Central memory CD4-positive, alpha-beta T cell (primary cell): Measurements from ENCODE around the gene LRFN2.

Source experiments
- DNase-seq: peaks from one replicate; pipeline ENCODE4 v3.0.0; 2022

LRFN2 gene

DNA sequence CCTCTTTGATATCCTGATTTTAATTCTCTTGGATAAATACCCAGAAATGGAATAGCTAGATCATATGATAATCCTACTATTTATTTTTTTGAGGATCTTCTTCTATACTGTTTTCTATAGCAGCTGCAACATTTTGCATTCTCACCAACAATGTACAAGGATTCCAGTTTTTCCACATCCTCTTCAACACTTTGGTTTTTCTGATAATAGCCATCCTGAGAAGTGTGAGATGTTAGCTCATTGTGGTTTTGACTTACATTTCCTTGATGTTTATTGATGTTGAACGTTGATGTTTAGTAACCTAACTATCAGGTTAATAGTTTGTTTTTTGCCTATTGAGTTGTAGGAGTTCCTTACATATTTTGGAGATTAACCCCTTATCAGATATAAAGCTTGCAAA, 217.3 kb downstream of the LRFN2 start:
- no peak for DNase-seq

- no peak for DNase-seq
Observed at GRCh38 chr6:40369042-40369441, 218.1 kb downstream of the LRFN2 start.

- DNase-seq = no peak
Observed at GRCh38 chr6:40362859-40363258, 224.3 kb downstream of the LRFN2 start.

GRCh38 chr6:40359808-40360207, 227.4 kb downstream of the LRFN2 start:
- DNase-seq = no peak

GRCh38 chr6:40358473-40359460, 228.4 kb downstream of the LRFN2 start:
- DNase-seq = no peak

- DNase-seq = no peak
Observed at GRCh38 chr6:40356242-40356910, 230.8 kb downstream of the LRFN2 start.

DNA sequence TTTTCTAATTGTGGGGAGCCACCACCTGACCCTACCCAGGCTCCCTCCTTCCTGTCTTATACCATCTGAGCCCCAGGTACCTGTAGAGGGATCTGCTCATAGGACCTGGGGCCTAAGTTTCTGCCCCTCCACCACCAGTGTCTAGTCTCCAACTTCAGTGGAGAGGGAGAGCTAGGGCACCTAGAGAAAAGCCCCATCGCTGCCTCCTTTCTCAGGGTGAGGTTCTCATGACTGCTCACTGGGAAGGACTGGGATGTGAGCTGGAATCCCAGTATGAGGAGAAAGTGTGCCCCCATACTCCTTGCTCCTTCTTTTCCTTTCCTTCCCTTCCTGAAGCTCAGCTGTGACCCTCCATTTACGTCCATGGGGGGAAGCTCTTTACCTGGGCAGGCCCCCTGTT, 231.6 kb downstream of the LRFN2 start:
- DNase-seq = no peak

- no peak for DNase-seq
Observed at GRCh38 chr6:40355066-40355465, 232.1 kb downstream of the LRFN2 start.

GRCh38 chr6:40353967-40354452, 233.2 kb downstream of the LRFN2 start:
- DNase-seq = no peak

DNA sequence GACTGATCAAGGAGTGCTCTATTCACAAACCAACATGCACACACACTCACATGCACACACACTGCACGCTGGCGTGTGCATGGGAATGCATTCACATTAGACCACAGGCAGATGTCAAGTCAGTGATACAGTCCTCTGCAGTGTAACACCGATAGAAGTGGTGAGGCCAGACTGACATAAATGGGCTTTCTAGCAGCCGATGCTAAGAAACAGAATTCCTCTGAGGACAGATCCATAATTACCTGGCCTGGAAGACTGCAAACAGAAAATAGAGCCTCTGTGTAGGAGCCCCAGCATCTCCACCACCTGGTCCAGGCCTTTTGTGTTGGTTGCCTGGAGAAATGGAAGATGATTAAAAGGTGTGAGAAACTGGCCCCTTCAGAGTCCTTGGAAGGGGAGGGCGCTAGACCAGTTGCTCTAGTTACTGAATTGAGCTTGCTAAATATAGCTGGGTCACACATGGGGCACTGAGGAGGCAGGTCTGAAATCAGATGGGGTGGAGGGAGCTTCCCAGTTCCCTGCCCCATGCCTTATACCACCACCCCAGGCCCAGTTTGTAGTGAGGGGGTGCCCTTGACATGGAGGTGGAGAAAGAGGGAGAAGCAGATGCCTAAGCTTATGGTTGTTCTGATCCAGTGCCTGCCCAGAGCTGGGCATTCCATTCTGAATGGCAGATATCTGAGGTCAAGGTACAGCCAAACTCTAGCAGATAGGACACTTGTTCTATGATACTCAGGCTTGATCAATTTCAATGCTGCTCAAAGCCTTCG, 233.8 kb downstream of the LRFN2 start:
- no peak for DNase-seq

DNA sequence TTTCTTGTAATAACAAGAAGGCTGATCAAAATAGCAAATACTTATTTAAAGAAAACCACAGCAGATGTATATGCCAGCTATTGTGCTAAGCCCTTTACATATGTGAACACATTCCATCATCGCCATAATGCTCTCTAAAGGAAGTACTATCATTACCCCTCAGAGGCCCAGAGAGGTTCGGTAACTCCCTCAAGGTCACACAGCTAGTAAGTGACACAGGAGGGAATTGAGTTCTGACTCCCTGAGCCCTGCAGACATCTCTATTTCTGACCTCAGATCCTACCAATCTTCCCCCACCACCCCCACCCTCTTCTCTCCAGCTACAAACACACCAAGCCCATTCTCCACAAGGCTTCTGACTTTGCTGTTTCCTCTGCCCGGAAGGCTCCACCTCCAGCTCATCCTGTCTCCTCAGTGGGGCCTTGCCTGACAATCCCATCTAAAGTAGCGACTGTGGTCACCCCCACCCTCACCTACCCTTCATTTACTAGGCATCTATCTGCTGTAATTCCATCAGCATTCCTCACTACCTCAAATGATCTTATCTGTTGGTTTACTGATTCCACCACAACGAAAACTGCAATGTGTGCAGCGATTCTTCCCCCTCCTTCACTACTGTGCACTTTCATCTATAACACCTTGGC, 234.5 kb downstream of the LRFN2 start:
- DNase-seq = no peak

- no peak for DNase-seq
Observed at GRCh38 chr6:40352006-40352405, 235.2 kb downstream of the LRFN2 start.

- DNase-seq = no peak
Observed at GRCh38 chr6:40350747-40351217, 236.4 kb downstream of the LRFN2 start.

- DNase-seq = no peak
Observed at GRCh38 chr6:40349901-40350746, 237.0 kb downstream of the LRFN2 start.

GRCh38 chr6:40349123-40349900, 237.9 kb downstream of the LRFN2 start:
- no peak for DNase-seq

GRCh38 chr6:40348591-40348990, 238.6 kb downstream of the LRFN2 start:
- DNase-seq = no peak

GRCh38 chr6:40347571-40348011, 239.6 kb downstream of the LRFN2 start:
- DNase-seq = no peak

GRCh38 chr6:40346246-40346645, 240.9 kb downstream of the LRFN2 start:
- DNase-seq = no peak

DNA sequence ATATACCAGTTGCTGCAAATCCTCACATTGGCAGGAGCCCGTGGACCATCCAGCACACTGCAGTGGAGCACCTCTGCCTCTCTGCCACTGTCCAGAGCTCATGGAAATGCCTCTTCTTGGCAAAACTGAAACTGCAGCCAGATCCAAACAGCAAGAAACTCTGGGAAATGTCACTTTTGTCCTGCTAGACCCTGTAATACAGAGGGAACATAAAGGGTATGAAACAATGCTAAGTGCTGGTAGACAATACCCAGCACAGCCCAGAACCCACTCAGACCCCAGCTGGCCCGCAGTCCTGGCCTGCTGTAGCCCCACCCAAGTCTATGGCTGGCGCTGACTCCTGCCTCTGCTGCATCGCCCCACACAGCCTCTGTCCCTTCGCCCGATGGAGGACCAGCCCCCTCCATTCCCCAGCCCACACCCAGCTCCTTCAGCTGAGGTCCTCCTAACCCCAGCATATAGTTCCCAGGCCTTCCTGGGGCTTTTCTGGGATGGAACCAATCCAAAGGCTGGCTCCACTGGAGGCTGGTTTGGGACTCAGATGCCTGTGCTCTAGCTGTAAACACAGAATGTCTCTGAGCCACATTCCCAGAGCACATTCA, 242.5 kb downstream of the LRFN2 start:
- DNase-seq = no peak
